Brain pericyte (primary cell): Measurements from ENCODE around the gene EGF.
"Not testable (repeated sequence)": the region's sequence is repeated elsewhere in the genome, so short reads cannot be mapped to it uniquely, and the experiment has no call there.

ENCODE experiments used
- DNase-seq: peaks from one replicate; pipeline ENCODE4 v3.0.0-alpha.2; 2012; ENCODE audit warnings: low read depth, low spot score

Gene EGF

GRCh38 chr4:109912706-109913595 lies at the start of gene EGF:
Gene EGF (plus strand): TSS chr4:109912883. CDS start chr4:109913336, 453 bp downstream.
- no peak for DNase-seq

GRCh38 chr4:109864134-109864533 lies 48.5 kb upstream of the EGF start:
- no peak for DNase-seq

- no peak for DNase-seq
Observed at GRCh38 chr4:109870061-109870460, 42.6 kb upstream of the EGF start.

GRCh38 chr4:109872065-109872464 lies 40.6 kb upstream of the EGF start:
- no peak for DNase-seq

- no peak for DNase-seq
Observed at GRCh38 chr4:109872950-109873656, 39.6 kb upstream of the EGF start.

GRCh38 chr4:109873791-109874514 lies 38.7 kb upstream of the EGF start:
- DNase-seq = no peak

- no peak for DNase-seq
Observed at GRCh38 chr4:109875106-109875505, 37.6 kb upstream of the EGF start.

GRCh38 chr4:109875553-109875952 lies 37.1 kb upstream of the EGF start:
- not testable (repeated sequence) for DNase-seq

GRCh38 chr4:109876634-109877265 lies 35.9 kb upstream of the EGF start:
- no peak for DNase-seq

- DNase-seq = no peak
Observed at GRCh38 chr4:109877400-109877799, 35.3 kb upstream of the EGF start.

- DNase-seq = no peak
Observed at GRCh38 chr4:109878355-109878754, 34.3 kb upstream of the EGF start.

GRCh38 chr4:109879081-109879480 lies 33.6 kb upstream of the EGF start:
- no peak for DNase-seq

GRCh38 chr4:109879636-109880314 lies 32.9 kb upstream of the EGF start:
- DNase-seq = no peak

GRCh38 chr4:109886303-109886702 lies 26.4 kb upstream of the EGF start:
- DNase-seq = no peak

GRCh38 chr4:109887071-109887470 lies 25.6 kb upstream of the EGF start:
- DNase-seq = no peak

- no peak for DNase-seq
Observed at GRCh38 chr4:109890076-109890475, 22.6 kb upstream of the EGF start.

- DNase-seq = no peak
Observed at GRCh38 chr4:109902559-109903251, 10.0 kb upstream of the EGF start.

- DNase-seq = no peak
Observed at GRCh38 chr4:109908731-109909130, 4.0 kb upstream of the EGF start.

GRCh38 chr4:109910256-109910655 lies 2.4 kb upstream of the EGF start:
- DNase-seq = no peak

GRCh38 chr4:109913596-109914241 lies 1.0 kb downstream of the EGF start:
- DNase-seq = no peak
